GM21786 (cell line): ENCODE results near the gene RGS17.
"Not testable (repeated sequence)": the region's sequence is repeated elsewhere in the genome, so short reads cannot be mapped to it uniquely, and the experiment has no call there.

Experiments
- ATAC-seq: cut with Tn5 transposase; IDR thresholded peaks from one replicate; pipeline ENCODE4 v1.9.1; 2021; ENCODE audit not compliant: unreplicated experiment

The RGS17 gene

DNA sequence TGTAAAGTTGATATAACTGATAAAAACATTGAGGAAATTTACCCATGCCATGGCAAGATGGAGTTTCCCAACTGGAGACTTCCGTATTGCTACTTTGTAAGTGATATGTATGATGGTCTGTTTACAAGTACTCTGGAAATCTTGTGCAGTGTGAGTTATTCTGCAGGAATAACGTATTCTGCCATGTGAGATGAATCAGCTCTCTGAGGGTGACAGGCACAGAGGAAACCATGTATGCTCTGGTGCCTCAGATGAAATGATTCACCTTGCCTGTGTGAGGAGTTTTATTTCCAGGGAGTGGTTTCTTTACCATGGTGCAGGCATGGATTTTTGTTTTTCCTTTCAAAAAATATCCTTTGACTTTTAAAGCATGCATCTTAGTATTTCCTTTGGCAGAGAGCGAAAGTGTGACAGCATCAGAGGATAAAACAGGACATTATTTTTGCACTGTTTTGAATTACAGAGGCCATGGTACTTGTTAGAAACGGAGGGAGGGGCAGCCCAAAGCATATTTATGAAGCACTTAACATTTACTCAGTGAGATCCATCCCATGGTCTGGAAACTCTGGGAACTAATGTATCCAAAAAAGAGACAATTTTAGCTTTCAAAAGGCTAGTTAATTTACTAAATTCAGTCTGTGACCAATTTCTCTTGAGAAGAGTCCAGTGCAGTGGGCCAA is 92.6 kb downstream of the RGS17 start:
- no peak for ATAC-seq

DNA sequence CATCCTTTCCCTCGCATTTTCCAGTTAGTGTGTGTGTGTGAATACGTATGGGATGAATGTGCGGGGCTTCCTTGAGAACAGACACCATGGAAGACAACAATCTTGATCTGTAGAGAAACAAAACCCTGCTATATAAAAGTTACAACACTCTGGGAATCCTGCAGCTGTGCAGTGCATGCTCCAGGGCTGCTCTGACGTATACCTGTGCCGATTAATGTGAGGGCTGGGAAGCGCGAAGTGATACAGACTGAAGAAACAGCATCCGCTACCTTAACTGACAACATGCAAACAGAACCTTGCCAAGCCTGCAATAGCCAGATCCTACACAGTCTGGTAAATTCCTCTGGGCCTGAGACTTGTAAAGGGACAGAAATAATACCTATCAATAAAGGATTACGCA is 96.9 kb downstream of the RGS17 start:
- no peak for ATAC-seq

DNA sequence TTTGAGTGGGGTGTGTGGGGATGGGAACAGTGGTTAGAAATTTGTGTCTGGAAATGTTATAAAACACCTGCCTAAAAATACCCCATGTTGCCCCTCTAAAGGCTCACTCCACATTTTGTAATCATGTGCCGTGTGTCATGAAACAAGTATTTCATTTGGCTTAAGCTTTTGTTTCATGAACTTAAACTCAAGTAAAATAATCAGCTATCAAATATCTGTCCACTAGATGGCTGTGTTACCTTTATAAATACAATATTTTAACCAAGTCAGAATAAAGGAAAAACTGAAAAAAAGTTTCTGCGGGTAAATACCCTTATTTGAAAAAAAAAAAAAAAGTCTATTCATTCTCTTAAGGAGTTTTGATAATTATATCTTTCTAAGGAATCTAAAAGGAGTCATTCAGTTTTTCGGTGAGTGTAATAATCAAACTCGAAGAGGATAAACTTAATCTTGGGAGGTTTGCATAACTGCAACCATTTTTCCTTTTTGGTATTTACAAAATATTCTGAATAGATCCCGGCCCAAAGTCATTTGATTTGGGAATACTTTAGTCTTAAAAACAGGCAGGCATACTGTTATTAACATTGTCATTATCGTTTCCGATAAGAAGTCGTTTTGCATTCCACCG is 98.7 kb downstream of the RGS17 start:
- no peak for ATAC-seq

DNA sequence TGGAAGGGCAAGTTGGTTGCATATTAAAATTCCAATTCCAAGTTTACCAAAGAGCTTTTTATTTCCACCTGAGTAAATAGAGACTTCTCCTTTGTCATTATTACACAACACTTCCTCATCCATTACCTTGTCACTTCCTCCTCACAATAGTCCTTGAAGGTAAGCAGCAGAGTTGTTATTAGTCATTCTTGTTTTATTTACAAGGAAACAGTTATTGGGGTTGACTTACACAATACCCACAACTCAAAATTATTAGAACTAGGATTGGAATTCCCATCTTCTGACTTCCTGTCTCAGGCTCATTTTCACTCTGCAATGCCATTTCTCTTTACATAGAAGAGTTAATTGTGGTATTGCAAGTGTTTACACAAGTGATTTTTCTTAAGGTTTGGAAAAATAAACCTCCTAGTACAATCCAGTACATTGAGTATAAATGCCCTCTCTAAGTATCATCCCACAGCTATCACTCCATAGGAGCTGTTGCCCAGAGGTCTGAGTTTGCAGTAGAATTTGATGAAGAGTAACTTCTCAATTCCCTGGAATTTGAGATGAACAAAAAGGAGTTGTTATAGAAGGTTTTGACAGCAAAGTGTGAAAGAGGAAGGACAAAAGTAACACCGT is 99.6 kb downstream of the RGS17 start:
- no peak for ATAC-seq

DNA sequence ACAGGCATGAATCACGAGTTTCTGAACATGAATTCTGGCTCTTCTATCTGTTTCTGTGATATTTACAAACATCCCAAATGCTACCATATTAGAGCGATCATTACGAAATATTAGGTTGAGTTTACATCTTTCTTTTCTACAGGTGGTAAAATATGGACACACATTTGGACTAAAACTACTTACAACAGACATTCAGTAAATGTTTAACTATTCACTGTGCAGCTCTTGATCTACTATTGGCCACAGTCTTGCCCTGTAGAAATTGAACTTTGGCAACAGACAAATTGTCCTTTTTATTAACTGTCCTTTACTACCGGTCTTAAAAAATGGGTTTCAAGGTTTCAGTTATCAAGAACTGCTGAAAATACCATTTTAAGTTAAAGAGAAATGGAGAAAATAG is 102.1 kb downstream of the RGS17 start:
- ATAC-seq = no peak

DNA sequence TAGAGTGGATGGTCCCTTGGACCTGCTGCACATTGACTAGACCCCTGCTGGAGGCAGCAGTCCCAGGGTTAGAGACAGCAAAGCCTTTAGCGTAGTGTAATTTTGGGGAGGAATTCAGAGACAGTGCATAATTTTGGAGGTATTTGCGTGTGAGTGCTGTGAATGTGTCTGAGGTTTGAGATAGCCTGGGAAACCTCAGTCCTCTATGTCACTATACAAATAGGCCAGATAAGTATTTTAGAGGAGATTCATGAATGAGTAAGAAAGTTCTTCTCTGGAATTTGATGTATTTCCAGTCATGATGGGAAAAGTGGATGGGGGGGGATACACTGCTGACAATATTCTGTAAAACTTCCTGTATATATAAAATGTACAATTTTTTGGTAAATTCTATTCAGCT is 102.8 kb downstream of the RGS17 start:
- no peak for ATAC-seq

DNA sequence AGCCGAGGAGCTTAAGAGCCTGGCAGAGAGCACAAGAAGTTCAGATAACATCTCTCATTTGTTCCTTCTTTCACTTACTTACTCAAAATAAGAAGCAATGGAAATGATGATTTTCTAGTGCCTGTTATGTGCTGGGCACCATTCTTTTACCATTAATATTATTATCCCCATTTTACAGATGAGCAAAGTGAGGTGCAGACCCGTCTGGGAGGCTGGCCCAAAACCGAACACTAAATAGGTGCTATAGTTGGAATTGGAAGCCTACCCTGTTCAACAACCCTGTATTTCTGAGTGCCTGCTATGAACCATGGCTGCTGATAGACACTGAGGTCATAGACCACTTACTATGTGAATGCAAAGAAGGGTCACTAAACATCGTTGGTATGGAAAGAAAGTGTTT is 103.6 kb downstream of the RGS17 start:
- no peak for ATAC-seq

DNA sequence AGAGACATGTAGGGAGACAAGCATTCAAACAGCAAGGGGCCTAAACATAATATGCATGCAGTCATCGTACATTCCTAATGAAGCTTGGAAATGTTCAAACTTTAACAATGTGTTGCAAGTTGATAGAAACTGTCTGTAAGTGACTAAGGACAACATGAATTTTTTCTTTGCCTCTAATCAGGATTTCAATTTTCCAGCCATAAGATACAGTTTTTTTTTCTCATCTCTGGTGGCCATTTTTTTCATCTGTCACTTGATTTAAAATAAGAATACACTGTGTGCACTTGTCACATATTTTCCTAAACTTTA is 106.4 kb downstream of the RGS17 start:
- no peak for ATAC-seq

DNA sequence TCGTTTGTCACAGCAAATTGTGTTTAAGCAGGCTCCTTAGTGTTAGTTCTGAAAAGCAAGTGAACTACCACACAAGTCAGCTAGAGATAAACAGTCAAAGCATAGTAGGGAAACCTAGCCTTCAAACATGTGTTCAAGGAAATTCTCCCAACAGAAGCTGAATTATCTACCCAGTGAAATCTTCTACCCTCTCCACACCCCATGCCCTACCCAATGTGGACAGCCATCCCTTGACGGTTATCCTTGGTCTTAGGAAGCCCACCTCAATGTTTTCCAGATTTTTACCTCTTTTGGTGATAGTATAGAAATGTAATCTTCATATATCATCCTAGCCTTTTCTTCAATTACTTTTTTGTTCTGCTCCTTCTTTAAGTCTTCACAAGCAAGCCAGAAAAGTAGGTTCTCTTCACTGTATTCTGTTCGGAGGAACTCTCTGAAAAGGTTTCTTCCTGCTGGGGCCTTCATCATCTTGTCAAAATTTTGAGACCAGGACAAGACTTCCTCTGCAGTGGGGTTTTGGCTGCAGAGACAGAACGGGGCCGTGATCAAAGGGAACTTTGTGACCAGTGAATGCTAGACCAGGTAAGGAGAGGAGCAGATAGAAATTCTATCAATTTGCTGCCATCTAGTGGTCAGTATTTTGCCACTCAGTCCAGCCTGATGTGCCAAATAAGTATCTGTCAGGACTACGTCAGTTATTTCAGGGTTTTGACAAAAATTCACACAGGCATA is 106.9 kb downstream of the RGS17 start:
- ATAC-seq = peak; percentile 99

DNA sequence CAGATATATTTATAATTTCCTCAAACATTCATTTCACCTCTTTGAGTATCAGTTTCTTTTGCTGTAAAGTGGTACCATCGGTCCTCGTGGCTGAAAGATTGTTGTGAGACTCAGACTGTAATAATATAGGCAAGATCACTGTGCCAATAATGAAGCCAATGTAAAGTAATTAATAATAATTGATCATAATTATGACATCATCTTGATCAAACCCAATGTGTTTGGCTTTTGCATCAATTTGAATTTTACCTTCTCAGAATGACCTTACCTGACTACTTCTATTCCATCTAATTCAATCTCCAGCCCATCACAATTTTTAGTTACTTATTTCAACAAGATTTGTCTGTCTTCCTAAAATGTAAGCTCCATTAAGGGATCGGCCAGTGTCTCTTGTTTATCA is 112.7 kb downstream of the RGS17 start:
- no peak for ATAC-seq

DNA sequence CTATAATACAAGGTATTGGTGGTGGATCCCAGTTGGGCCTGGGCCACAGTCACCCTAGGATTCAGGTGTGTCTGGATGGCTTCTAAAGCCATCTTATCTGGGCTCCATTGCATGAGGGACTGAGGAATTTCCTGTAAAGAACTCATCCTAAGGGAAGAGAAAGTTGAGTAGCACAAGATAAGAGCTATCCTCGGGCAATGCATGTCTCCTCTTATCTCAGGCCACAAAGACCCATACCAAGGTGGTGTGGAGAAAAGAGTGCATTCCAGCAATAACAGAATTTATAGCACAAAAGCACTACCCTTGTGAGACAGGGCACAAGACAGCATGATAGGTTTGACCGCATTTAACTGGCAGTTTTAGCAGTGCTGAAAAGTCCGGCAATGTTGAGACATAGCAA is 114.2 kb downstream of the RGS17 start:
- ATAC-seq = no peak

DNA sequence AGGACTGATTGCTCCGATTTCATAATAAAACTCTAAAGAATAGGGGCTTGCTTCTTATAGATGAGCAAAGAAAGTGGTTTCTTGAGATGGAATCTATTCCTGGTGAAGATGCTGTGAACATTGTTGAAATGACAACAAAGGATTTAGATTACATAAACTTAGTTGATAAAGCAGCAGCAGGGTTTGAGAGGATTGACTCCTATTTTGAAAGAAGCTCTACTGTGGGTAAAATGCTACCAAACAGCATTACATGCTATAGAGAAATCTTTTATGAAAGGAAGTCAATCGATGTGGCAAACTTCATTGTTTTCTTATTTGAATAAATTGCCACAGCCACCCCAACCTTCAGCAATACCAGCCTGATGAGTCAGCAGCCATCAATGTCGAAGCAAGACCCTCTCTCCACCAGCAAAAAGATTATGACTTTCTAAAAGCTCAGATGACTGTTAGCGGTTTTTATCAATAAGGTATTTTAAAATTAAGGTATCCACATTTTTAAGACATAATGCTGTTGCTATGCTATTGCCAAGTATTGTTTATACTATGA is 115.9 kb downstream of the RGS17 start:
- no peak for ATAC-seq

DNA sequence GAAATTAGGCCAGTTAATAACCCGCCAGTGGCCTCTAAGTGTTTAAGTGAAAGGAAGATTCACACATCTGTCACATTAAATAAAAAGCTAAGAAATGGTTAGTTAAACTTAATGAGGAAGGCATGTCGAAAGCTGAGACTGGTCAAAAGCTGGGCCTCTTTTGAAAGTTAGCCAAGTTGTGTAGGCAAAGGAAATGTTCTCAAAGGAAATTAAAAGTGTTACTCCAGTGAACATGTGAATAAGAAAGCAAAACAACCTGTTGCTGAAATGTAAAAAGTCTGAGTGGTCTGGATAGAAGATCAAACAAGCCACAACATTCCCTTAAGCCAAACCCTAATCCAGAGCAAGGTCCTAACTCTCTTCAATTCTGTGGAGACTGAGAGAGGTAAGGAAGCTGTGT is 117.6 kb downstream of the RGS17 start:
- no peak for ATAC-seq

DNA sequence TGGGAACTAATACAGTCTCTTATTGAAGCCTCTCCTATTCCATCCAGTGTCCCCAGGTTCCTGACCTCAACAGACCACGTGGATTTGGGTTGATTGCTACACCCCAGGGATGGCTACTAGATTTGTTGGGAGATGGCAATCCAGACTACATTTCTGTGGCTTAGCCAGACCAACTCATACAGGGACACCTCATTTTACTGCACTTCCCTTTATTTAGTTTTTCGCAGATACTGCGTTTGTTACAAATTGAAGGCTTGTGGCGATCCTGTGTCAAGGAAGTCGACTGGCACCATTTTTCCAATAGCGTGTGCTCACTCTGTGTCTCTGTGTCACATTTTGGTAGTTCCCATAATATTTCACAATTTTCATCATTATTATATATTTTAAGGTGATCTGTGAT is 118.2 kb downstream of the RGS17 start:
- no peak for ATAC-seq

DNA sequence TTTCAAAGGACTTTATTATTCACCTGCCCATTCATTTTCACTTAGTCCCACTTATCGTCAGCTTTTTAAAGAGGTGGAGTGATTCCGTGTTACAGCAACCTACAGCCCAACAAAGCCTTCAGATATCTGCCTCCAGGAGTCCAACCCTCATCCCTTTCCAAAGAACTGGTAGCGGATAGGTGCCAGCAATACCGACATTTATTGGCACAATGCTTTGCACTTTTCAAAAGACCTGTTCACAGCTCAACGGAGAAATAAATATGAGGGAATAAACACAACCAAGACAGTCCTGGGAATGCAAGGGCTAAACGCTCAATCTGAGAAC is 127.8 kb downstream of the RGS17 start:
- peak; percentile 0 for ATAC-seq

DNA sequence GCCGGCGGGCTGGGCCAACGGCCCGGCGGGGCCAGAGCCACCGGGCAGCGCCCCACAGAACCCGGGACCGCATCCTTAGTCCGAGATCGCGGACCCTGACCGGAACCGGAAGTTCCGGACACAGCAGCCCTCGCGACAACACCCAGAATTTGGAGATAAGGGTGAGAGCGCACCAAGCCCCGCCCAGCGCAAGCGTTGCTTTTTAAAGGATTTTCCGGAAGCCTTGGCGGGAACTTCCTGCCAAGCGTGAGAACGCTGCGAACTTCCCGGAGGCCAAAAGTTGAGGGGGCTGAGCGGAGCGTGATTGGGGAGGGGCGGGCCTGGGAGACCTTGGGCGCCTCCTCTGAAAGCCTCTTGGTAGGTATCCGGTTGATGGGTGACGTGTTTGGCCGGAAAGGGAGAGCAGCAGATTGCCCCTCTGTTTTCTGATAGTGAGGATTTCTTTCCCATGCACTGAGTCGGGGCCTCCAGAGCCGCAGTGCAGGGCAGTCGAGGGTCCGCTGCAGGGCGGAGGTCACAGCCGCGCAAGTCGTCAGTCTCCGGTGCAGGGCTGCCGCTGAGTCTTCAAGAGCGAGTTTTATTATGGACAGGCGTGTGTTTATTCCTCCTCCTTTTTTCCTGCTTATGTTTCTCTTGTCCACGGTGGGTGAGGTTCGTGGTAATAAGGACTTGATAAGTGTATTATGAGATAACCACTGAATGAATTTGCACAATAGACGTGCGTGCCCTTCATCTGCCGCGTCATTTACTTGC is 128.3 kb downstream of the RGS17 start, which contains the start of gene MTRF1L:
TSS of gene MTRF1L (minus strand) at position 97 of the 753 bp plus-strand sequence. CDS start at position 73, 24 bp downstream.
- ATAC-seq = peak; percentile 93

DNA sequence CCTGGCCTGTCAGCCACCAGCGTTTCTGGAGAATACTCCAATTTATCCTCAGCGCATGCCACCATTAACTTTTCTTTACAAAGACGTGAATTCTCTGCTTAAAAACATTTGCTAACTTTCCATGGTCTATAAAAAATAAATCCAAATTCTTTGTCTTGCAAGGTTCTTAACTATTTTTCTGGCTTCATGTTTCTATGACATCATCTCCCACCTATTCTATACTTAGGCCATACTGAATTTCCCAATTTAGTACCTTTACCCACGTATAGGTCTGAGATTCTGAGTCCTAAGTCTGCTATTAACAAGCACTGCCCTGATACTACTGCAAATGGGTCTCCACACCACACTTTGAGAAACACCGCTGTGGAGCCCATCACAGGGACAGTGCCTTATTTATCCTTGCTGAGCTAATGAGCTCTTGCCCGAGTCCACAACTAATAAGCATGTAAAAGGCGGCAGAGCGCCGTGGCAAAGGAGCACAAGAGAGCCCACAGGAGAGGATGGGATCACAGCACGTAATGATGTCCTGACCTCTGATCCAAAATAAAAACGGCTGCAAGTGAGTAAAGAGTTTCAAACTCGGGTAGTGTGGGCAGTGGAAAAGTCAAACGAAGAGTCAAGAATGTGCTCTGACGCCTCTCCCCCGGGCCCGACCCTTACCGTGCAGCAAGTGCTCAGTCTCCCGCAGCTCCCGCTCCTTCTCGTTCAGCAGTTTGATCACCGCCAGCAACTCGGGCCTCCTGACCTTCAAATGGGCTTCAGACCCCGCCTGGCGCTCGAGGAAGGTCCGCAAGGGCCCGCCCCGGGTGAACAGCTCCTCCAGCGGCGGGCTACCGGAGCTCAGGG is 129.1 kb downstream of the RGS17 start:
- peak; percentile 16 for ATAC-seq

DNA sequence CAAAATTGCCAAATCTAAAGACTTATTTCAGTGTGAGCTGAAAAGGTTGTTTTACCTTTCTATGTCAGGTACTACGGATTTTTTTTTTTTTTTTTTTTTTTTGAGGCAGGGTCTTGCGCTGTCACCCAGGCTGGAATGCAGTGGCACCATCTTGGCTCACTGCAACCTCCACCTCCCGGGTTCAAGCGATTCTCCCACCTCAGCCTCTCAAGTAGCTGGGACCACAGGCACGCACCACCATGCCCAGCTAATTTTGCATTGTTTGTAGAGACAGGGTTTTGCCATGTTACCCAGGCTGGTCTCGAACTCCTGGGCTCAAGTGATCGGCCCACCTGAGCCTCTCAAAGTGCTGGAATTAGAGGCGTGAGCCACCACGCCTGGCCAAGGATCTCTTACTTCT is 130.3 kb downstream of the RGS17 start:
- not testable (repeated sequence) for ATAC-seq

DNA sequence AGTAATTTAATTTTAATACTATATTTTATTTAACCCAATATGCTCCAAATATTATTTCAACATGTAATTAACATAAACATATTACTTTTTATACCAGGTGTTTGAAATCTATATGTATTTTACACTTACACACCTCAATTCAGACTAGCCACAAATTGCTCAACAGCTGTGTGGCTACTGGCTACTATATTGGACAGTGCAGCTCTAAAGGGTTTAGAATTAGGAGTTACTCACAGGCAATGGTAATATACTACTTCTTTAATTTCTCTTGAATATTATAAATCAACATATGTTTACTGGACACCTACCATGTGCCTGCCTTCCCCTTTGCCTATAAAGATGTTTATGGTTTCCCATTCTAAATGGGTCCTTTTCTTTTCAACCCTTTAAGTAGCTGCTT is 130.8 kb downstream of the RGS17 start:
- no peak for ATAC-seq

DNA sequence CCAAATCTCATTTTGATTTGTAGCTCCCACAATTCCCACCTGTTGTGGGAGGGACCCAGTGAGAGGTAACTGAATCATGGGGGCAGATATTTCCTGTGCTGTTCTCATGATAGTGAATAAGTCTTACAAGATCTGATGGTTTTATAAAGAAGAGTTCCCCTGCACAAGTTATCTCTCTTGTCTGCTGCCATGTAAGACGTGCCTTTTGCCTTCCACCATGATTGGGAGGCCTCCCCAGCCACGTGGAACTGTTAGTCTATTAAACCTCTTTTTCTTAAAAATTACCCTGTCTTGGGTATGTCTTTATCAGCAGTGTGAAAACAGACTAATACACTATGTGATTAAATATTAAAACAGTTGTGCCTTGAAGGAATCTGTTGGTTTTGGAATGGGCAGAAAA is 131.5 kb downstream of the RGS17 start:
- not testable (repeated sequence) for ATAC-seq
